ENCODE data around the gene ZFP28.

Gene ZFP28

GRCh38 chr19:56596676-56597075 lies 57.9 kb downstream of the ZFP28 start:
- no peak for DNase-seq

GRCh38 chr19:56597696-56598095 lies 58.9 kb downstream of the ZFP28 start:
- no peak for DNase-seq

GRCh38 chr19:56601375-56601774 lies 62.6 kb downstream of the ZFP28 start:
- DNase-seq = no peak

- no peak for DNase-seq
These were observed 65.1 kb downstream of the ZFP28 start for GRCh38 chr19:56603829-56604228.
